Endometrial microvascular endothelial cells (primary cell): ENCODE results near the gene KRTAP19-2. TPM values are rescaled to one million over a fixed set of nuclear protein-coding genes. Genes with fewer than 3 reads are reported as not detected.
"Not testable (repeated sequence)": the region's sequence is repeated elsewhere in the genome, so short reads cannot be mapped to it uniquely, and the experiment has no call there.

Source experiments
- in situ Hi-C: cut with HindIII; loops from 2 replicates; pipeline ENCODE4 v1.10.0; 2017; ENCODE audit warnings: low sequenced_read_pairs, low pct_unique_long_range_greater_than_20kb; ENCODE audit errors: inconsistent ontology term
- total RNA-seq: library from RNA; depleted of rRNA; stranded (reverse); fragments of >200 nt; gene quantifications from one replicate; pipeline ENCODE4 v1.2.3, GENCODE V29; 2015; ENCODE audit errors: inconsistent ontology term

KRTAP19-2 gene, protein sequence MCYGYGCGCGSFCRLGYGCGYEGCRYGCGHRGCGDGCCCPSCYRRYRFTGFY
- not detected for total RNA-seq

- in situ Hi-C loops, result no loop called here
These were observed at the start of gene KRTAP19-2 for GRCh38 chr21:30487336-30487735. Gene KRTAP19-2 (minus strand): TSS chr21:30487436. CDS start chr21:30487348, 88 bp downstream.

GRCh38 chr21:30518876-30519275, 31.6 kb upstream of the KRTAP19-2 start:
- in situ Hi-C loops, result no loop called here

DNA sequence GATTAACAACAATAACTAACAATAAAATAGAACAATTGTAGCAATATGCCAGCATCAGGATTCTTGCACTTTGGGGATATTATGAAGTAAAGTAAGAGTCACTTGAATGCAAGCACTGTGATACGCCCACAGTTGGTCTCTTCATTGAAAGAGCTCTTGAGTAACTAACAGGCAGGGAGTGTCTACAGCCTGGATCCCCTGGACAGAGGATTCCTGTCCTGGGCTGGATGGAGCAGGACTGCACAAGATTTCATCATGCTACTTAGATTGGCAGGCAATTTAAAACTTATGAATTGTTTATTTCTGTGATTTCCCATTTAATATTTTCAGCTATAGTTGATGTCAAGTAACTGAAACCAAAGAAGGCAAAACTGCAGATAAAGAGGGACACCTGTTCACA, 28.4 kb upstream of the KRTAP19-2 start:
- in situ Hi-C loops, result no loop called here

- in situ Hi-C loops, result not testable (repeated sequence)
These were observed 18.5 kb upstream of the KRTAP19-2 start for GRCh38 chr21:30505621-30506205.

DNA sequence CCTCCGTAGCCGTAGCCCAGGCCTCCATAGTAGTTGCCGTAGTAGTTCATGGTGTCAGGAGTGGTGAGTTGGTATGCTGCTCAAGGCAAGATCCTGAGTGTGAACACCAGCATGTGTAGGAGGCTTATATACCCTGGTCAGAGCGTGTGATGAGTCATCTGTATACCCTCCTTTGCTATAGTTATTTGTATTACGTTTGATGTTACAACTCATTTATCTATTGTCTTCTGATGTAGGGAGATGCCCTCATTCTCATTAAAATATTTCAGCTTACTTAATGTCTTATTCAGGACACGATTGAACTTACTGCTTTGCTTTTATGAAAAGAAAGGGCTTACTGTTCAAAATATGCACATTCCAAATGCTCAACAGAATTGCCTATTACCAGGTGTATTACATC, 14.8 kb upstream of the KRTAP19-2 start, which contains the start of gene KRTAP19-5:
Gene KRTAP19-5, minus strand, starts transcription at position 101 of the 400 bp plus-strand sequence. Its CDS starts 51 bp downstream, at position 50.
- in situ Hi-C loops, result no loop called here

DNA sequence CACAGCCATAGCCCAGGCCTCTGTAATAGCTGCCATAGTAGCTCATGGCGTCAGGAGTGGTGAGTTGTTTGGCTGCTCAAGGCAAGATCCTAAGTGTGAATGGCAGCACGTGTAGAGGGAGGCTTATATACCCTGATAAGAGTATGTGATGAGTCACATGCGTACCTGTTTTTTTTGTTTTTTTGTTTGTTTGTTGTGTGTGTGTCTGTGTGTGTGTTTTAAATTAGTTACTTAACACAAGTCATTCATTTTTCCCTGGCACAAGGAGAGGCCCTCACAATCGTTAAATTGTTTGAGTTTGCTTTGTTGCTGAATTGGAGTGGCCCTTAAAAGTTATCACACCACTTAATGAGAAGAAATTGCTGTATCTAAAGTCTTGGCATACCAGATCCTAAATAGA, 9.8 kb upstream of the KRTAP19-2 start, which contains the start of gene KRTAP19-4:
Gene KRTAP19-4, minus strand, starts transcription at position 101 of the 400 bp plus-strand sequence. Its CDS starts 55 bp downstream, at position 46.
- in situ Hi-C loops, result no loop called here

DNA sequence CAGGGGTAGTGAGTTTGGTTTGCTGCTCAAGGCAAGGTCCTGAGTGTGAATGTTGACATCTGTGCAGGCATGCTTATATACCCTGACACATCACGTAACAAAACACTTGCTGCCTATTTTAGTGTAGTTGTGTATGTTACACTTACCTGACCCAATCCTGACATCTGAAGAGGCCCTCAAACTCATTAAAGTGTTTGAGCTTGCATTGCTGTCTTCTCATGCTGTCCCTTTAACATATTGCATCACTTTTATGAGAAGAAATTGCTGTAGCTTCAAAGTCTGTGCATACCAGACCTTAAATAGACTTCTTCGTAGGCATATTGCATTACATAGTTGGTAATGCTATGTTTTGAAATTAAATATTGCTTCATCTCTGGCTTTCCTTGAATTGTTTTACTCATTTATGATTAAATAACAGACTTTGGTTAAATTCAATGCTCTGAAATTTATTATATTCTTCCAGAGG, 4.8 kb upstream of the KRTAP19-2 start, which contains the start of gene KRTAP19-3:
Gene KRTAP19-3, minus strand, starts transcription at position 51 of the 466 bp plus-strand sequence. CDS start 56 bp downstream, outside the sequence.
- in situ Hi-C loops, result no loop called here

GRCh38 chr21:30486180-30486579, 1.1 kb downstream of the KRTAP19-2 start:
- in situ Hi-C loops, result no loop called here

- in situ Hi-C loops, result no loop called here
These were observed 5.1 kb downstream of the KRTAP19-2 start for GRCh38 chr21:30482130-30482529.

DNA sequence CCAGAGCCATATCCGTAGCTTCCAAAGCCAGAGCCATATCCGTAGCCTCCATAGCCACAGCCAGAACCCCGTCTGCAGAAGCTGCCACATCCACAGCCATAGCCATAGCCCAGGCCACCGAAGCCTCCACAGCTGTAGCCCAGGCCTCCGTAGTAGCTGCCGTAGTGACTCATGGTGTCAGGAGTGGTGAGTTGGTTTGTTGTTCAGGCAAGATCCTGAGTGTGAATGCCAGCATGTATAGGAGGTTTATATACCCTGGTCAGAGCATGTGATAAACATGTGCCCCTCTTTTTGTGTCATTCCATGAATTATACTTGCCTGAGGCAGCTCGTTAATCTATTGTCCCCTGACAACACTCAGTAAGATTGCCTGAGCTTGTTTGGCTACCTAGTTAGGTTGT, 7.1 kb downstream of the KRTAP19-2 start, which contains the start of gene KRTAP19-1:
Gene KRTAP19-1, minus strand, starts transcription at position 223 of the 400 bp plus-strand sequence. Its CDS starts 50 bp downstream, at position 173.
- in situ Hi-C loops, result no loop called here

DNA sequence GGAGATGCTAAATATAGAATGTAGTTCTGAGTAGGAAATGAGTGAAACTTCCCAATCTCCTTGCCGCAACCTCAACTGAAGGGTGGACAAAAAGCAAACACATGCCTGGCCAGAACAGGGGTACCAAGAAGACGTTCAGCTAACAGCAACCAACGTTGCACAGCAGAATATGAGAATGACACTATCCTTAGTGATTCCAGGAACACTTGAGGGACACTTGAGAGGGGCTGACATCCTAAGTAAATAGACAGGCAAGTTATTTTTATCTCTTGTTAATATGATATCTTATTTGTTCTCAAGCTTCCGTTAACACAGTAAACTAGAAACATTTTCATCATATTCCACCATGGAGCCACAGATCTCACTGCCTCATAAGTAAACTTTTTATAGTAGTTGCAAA, 8.0 kb downstream of the KRTAP19-2 start:
- in situ Hi-C loops, result no loop called here

- in situ Hi-C loops, result no loop called here
These were observed 9.2 kb downstream of the KRTAP19-2 start for GRCh38 chr21:30478004-30478403.

DNA sequence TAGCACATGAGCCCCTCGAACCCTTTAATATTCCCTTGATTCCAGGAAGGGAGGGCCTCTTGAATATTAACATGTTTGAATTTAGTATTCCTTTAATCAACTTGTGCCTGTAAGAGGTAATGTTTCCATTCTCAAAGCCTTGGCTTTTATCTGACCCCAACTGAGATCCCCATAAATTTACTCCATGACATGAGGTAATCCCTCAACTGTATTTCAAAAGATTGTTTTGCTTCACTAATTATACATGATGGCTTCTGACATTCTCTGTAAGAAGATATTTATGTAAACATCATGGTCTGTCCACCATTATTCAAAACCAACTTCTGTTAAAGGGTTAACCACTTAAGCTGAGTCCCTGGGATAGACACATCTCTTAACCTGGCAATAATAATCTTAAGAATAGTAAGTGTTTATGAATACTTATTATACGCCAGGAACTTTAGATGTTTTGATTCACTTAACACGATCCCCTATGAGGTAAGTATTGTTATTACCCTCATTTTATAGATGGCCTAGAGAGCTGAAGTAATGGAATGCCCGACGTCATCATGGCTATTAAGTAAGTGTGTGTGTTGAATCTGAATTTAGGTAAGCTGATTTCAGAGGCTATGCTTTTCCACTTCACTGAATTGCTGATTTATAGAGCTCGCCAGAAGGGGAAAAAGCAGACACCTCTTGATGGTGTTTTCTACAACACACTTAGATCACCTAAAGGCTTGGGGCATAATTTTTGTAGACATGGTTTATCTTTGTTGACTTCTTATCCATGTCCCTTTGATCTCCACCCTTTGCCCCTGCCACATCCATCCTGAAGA, 18.1 kb downstream of the KRTAP19-2 start:
- in situ Hi-C loops, result no loop called here

- in situ Hi-C loops, result no loop called here
These were observed 23.5 kb downstream of the KRTAP19-2 start for GRCh38 chr21:30463713-30464112.

DNA sequence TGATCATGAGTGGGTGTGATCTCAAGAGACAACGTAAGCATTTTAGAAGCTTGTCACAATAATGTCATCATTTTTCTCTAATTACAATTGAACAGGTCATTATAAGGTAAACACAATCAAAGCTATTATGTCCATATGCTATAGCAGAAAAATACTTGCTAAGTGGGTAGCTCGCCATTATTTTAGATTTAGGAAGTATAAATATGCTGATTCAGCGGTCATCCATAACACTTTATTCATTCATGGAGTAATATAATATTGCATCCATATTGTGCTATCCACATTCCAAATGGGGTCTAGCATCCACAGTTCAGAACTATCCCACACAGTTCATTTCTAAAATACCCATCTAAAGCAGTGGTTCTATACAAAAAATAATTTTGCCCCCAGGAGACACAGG, 38.7 kb downstream of the KRTAP19-2 start:
- in situ Hi-C loops, result no loop called here

- in situ Hi-C loops, result no loop called here
These were observed 40.2 kb downstream of the KRTAP19-2 start for GRCh38 chr21:30447056-30447455.

GRCh38 chr21:30444204-30444603, 43.0 kb downstream of the KRTAP19-2 start:
- in situ Hi-C loops, result no loop called here

DNA sequence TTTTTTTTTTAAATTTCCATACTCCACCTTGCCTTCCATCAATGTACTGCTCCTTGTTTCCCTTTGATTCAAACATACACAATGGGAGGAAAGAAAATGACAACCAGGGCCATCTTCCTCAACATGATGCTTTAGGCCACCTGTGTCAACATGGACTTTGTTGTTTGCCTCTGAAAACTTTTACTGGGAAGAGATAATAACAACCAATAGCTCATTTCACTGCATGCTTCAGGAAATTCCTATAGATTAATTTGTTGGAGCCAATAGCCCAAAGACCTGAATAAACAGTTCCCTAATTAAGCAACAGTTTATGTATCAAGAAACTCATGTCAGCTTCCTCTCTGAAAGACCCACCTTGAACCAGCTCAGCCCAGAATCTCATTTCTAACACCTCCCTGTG, 44.0 kb downstream of the KRTAP19-2 start:
- in situ Hi-C loops, result no loop called here

- in situ Hi-C loops, result no loop called here
These were observed 47.3 kb downstream of the KRTAP19-2 start, which contains the start of gene KRTAP15-1 for GRCh38 chr21:30439975-30440374. Gene KRTAP15-1 (plus strand): TSS chr21:30440275. CDS start chr21:30440328, 53 bp downstream.
